ENCODE results near the gene SH3PXD2A. TPM values are rescaled to one million over a fixed set of nuclear protein-coding genes. Genes with fewer than 3 reads are reported as not detected.
"Not testable (repeated sequence)": the region's sequence is repeated elsewhere in the genome, so short reads cannot be mapped to it uniquely, and the experiment has no call there.

Gene SH3PXD2A
- total RNA-seq, 2 experiments from 2014 or later: 14.8 to 16.0 TPM

DNA sequence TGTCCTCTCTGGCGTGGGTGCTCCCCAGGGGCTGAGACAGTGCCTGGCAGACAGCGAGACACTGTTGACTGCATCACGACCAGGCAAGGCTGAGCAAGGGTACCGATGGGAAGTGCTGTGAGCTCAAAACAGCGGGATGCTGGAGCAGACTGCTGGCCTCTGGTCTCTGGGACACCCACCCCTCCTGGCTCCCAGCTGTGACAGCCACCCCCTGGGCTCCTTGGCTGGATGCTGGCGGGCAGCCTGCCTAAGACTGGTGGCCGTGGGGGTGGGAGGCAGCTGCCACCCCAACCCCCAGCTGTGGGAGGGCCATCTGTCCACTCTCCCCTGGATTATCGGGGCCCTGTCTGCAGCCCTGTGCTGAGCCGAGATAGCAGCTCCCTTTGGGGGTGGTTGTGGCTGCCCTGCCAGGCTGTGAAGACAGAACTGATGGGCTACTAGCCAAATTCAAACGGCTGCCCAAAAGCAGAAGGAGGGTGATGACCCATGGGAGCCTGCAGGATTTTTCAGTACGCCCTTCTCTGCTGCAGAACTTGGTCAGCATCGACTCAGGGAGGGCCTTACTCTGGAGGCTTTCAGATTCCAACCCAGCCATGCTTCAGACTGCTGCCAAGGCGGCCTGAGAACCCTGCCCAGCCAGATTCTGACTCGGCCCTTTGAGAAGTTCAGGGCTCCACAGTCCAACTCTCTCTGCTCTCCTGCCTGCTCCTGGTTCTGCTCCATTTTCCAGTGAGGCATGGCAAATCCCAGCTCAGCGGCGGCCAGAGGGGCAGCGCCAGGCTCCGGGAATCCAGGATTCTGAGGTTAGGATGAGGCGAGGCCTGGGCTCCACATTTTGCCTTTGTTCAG is 236.6 kb downstream of the SH3PXD2A start:
- DNase-seq: no peak
- no peak overlapping the region for H3K4me3 Mint-ChIP-seq
- peaks cover 2% of the 10 kb centered on the region for H3K36me3 Mint-ChIP-seq
- H3K4me1 Mint-ChIP-seq: peaks cover 2% of the 10 kb centered on the region
- POLR2A ChIA-PET: no interaction called here
- H3K27ac Mint-ChIP-seq: no peak overlapping the region
- no peaks in the 10 kb centered on the region for H3K27me3 Mint-ChIP-seq
- H3K9me3 Mint-ChIP-seq: no peaks in the 10 kb centered on the region
- no peak for ATAC-seq (ENCODE audit: low read depth)

DNA sequence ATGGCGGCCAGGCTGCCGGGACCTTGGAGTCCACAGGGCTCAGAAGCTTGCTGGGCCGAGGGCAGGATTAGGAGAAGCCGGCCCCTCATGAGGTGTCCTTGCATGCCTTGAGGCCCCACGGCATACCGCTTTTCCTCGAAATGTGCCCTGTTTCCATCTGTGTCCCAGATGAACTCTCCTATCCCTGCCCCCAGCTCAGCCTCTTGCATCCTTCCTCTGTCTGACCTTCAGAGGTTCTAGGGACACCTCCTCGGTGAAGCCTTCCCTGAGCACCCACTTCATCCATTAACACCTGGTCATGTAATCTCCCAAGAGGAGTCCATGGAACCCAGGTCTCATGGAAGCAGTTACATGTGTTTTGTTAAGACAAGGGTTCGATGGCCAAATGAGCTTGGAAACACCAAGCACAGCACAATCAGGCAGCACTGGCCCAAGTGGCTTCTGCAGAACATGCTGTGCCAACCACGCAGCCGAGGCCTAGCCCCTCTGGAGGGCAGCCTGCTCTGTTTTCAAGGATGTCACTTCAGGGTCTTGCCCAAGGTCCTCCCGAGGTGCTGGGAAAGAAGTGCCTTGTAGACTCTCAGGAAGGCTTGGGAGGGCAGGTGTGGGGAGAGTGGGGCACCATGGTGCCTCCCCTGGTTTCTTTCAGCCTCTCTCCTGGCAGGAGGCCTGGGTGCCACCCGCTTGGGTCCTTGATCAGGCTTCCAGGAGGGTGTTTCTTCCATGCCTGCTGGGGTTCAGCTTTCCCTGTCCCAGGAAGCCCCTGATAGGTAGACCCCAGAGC is 237.6 kb downstream of the SH3PXD2A start:
- no peak overlapping the region for H3K27ac Mint-ChIP-seq

DNA sequence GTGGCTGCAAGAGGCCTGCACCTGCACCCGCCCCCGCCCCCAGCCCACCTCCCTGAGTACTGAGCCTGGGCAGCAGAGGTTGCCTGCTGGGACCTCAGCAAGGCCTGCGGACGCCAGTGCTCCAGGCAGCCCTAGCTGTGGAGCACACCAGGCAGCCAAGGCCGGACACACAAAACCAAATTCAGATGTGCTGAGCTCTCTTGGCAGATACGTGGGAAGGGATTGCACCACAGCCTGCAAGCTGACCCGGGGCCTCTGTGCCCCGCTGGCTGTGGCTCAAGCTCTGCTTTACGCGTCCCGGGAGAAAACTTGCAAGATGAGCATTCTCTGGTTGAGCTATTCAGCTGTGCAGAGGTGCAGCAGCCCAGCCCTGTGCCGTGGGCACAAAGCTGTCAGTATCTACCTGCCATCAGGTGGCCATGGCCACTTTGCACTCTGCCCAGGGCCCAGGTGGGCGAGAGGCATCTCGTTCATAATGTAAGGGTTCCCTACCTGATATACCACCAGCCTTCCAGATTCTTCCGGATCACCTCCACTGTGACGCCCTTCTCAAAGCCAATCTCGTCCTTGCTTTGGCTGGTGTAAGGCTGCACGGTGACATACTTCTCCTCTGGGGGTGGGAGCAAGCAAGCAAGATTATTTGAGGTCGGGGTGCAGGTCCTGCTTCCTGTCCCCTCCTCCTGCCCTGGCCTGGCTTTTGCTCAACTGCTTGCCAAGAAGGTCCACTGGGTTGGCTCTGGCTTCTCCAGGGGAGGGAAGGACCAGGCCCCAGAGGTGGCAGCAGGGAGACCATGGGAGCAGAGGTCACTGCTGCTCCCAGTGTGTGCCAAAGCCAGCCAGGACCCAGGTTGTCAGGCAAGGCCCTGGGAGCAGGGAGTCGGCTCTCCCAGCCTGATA is 238.4 kb downstream of the SH3PXD2A start:
- ATAC-seq (ENCODE audit: low read depth) (no peak), DNase-seq (no peak)
- no peak overlapping the region for H3K27ac Mint-ChIP-seq
- POLR2A ChIA-PET: interaction anchor here (1.0 kb wide), 1 partner anchor 32 kb away, joined by 3 read pairs; no protein-coding TSS in a partner anchor
- no peaks in the 10 kb centered on the region for H3K27me3 Mint-ChIP-seq
- H3K4me1 Mint-ChIP-seq: peaks cover 2% of the 10 kb centered on the region
- no peaks in the 10 kb centered on the region for H3K9me3 Mint-ChIP-seq
- H3K4me3 Mint-ChIP-seq: no peak overlapping the region
- peaks cover 2% of the 10 kb centered on the region for H3K36me3 Mint-ChIP-seq

More for the DNA sequence above, 237.6 kb downstream of the SH3PXD2A start:
- no peaks in the 10 kb centered on the region for H3K27me3 Mint-ChIP-seq
- H3K36me3 Mint-ChIP-seq: peaks cover 2% of the 10 kb centered on the region
- POLR2A ChIA-PET: interaction anchor here (1.0 kb wide), 1 partner anchor 33 kb away, joined by 3 read pairs; no protein-coding TSS in a partner anchor
- H3K4me3 Mint-ChIP-seq: no peak overlapping the region
- ATAC-seq (ENCODE audit: low read depth): no peak
- DNase-seq: no peak
- no peaks in the 10 kb centered on the region for H3K9me3 Mint-ChIP-seq
- peaks cover 2% of the 10 kb centered on the region for H3K4me1 Mint-ChIP-seq

DNA sequence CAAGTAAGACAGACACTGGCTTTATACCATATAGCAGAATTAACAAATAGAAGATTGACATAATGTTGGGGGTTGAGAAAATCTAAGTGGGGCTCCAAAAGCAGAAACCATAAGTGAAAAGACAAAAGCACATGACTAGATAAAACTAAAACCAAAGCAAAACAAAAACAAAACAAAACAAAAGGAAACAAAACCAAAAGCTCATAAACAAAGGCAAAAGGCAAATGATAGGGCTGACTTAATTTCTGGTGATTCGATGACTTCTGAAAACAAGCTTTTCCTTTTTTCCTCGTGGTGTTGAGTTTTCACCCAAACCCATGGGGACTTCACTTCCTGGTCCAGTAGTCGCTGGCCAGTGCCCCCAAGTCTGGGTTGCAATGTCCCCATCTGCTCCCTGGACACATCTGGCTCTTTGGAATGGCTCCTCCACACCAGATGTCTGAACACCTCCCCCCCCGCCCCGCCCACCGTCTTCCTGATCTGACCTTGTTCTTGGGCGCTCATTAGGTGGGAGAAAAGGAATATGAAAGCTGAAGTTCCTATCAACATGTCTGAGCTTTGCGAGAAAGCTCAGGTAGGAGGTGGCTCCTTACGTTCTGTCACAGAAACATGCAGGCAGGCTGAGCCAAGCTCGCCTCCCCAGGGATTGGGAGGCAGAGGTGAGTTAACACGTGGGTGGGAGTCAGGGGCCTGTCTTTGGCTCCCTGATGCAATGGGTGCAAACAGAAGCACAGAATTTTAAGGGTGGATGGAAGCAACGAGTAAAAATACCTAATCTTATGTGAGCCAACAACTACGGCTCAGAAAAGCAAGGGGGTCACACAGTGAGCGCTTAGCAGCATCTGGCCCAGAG is 240.8 kb downstream of the SH3PXD2A start:
- peaks cover 2% of the 10 kb centered on the region for H3K4me1 Mint-ChIP-seq
- DNase-seq (no peak), ATAC-seq (ENCODE audit: low read depth) (no peak)
- no peaks in the 10 kb centered on the region for H3K9me3 Mint-ChIP-seq
- no peak overlapping the region for H3K4me3 Mint-ChIP-seq
- H3K36me3 Mint-ChIP-seq: no peaks in the 10 kb centered on the region
- H3K27me3 Mint-ChIP-seq: no peaks in the 10 kb centered on the region
- POLR2A ChIA-PET: interaction anchor here (0.6 kb wide), 1 partner anchor 28 kb away, joined by 3 read pairs; no protein-coding TSS in a partner anchor
- H3K27ac Mint-ChIP-seq: no peak overlapping the region

DNA sequence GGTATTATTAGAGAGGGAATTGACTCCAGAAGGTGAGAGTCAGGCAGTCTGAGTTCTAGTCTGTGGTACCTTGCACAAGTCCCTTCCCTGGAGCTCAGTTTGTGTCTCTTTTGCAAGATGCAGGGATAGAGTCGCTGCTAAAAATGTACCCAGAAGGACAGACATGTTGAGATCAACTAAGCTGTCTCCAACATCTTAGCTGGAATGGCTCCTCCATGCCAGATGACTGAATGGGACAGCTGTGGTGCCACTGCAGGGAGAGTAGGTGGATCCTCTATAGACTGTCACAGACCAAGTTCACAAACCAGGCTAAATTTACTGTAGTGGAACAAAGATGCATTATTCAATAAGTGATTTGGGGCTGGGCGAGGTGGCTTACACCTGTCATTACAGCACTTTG is 241.8 kb downstream of the SH3PXD2A start:
- POLR2A ChIA-PET: no interaction called here
- no peak overlapping the region for H3K27ac Mint-ChIP-seq

DNA sequence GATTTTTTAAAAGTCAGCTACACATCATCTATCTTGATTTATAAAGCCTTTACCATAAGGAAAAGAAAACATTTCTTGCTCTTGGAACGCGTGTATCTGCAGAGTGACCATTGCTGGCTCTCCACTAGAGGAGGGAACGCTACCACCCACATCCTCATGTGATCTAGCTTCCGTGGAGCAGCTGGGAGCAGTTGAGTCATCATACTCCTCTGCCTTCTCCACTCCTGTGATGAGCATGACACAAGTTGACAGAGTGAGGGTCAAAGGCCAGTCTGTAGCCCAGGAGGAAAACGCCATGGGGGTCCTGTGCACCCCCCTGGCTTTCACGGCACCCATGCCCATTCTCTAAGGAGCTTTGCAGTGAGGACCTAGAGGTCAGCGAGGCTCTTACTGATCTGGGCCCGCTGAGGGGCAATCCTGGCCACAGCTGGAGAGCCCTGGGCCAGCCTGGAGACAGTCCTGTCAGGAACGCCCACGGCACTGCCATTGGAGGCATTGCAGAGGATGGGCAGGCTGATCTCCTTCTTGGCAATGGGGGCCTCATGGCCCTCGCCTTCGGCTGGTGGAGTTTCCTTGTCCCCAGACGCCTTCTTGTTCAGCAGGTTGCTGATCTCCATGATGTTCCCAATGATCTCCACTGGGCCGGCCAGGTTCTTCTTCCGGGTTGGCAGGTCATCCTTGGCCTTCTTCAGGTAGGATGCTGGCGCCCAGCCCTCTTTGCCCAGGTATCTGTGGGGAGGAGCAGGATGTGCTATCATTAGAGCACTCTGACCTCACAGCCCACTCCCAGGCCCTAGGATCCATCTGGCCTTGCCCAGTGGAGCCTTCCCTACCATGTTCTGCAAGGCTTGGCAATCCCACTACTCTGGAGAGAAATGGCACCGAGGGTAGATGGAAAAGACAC is 242.7 kb downstream of the SH3PXD2A start:
- H3K27ac Mint-ChIP-seq: no peak overlapping the region
- H3K27me3 Mint-ChIP-seq: no peaks in the 10 kb centered on the region
- H3K4me1 Mint-ChIP-seq: peaks cover 2% of the 10 kb centered on the region
- peaks cover 5% of the 10 kb centered on the region for H3K36me3 Mint-ChIP-seq
- POLR2A ChIA-PET: no interaction called here
- DNase-seq: no peak
- H3K9me3 Mint-ChIP-seq: no peaks in the 10 kb centered on the region
- no peak overlapping the region for H3K4me3 Mint-ChIP-seq
- ATAC-seq (ENCODE audit: low read depth): no peak

More for the DNA sequence above, 241.8 kb downstream of the SH3PXD2A start:
- H3K9me3 Mint-ChIP-seq: no peaks in the 10 kb centered on the region
- ATAC-seq (ENCODE audit: low read depth) (no peak), DNase-seq (no peak)
- H3K27me3 Mint-ChIP-seq: no peaks in the 10 kb centered on the region
- H3K4me3 Mint-ChIP-seq: no peak overlapping the region
- H3K36me3 Mint-ChIP-seq: peaks cover 5% of the 10 kb centered on the region
- peaks cover 2% of the 10 kb centered on the region for H3K4me1 Mint-ChIP-seq

DNA sequence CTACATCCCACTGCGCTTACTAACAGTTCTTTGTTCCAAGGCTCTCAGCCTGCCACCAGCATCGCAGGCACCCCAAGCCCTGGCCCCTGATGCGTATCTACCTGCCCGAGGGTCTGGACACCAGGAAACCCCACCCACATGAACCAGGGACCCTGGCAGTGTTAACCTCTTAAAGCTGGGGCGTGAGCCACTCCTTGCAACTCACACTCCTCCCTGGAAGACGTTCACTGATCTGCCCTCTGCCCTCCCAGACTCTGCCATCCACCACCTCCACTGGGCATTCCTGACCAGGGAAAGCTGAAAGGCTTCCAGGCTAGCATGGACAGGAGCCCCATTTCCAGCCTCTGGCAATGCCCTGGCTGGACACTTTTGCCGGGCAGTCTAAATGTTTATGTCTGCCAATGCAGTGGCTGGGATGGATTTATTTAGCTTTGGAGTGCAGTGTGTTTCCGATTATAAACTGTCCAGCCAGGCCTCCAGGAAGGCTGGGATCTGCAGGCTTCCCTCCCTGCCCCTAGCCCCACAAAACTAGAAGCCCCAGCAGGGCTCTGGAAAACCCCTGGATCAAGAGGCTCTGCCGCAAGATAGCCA is 244.4 kb downstream of the SH3PXD2A start:
- Mint-ChIP-seq H3K27ac (no peak overlapping the region), H3K4me3 (no peak overlapping the region), H3K27me3 (no peaks in the 10 kb centered on the region), H3K9me3 (no peaks in the 10 kb centered on the region), H3K36me3 (peaks cover 7% of the 10 kb centered on the region), H3K4me1 (no peaks in the 10 kb centered on the region)
- POLR2A ChIA-PET: interaction anchor here (1.3 kb wide), 1 partner anchor 50 kb away, joined by 4 read pairs; no protein-coding TSS in a partner anchor
- DNase-seq: no peak
- no peak for ATAC-seq (ENCODE audit: low read depth)

DNA sequence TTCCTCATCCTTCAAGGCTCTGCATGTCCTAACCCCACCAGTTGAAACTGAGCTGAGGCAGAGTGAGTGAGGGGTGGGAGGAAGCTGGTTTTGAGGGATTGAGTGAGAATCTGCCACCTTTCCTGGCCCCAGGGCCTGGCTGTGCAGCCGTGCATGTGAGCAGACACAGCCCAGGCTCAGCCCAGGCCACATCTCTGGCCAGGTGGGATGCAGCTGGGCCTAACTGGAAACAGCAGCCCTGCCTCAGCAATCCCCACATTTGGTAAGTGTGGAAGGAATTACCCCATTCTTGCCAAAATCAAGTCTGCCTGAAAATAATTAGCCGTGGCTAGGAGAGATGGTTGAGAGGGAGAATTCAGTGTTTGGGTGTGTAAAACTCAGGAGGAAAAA is 245.3 kb downstream of the SH3PXD2A start:
- H3K36me3 Mint-ChIP-seq: peaks cover 9% of the 10 kb centered on the region
- no peak overlapping the region for H3K4me3 Mint-ChIP-seq
- ATAC-seq (ENCODE audit: low read depth) (no peak), DNase-seq (no peak)
- POLR2A ChIA-PET: interaction anchor here (1.3 kb wide), 1 partner anchor 51 kb away, joined by 4 read pairs; no protein-coding TSS in a partner anchor
- no peaks in the 10 kb centered on the region for H3K4me1 Mint-ChIP-seq
- no peaks in the 10 kb centered on the region for H3K9me3 Mint-ChIP-seq
- H3K27ac Mint-ChIP-seq: no peak overlapping the region
- H3K27me3 Mint-ChIP-seq: no peaks in the 10 kb centered on the region

DNA sequence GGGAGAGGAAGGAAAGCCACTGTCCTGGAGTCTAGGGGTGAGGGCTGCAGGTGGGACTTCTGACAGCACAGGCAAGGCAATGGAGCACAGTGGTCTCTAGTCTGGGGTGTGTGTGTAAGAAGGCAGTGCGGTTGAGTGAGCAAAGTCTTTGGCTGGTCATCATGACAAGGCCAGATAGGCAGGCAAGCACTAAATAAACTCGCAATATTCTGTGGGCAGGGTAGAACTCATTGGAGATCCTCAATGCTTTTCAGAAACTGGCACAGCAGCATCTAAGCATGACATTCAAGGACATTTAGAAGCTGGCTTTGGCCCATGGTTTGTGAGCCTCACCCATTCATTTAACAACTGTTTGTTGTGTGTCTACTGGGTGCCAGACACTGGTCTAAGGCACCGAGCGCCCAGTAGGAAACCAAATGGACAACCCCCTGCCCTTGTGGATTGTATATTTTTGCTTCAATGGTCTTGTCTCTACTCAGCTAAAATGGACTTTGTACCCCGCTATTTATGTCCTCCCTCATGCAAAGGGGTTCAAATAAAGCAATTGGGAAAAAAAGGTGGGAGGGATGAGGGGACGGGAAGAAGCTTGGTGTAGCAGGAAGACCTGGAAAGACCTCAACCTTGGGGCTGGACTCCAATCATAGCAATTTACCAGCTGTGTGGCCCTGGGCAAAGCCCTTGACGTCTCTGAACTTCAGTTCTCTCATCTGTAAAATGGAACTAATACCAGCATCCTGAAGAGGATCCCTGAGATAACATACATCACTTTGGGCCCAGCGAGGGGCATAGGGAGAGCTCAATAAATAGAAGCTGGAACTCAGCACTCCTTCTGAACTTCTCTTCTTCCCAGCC is 245.9 kb downstream of the SH3PXD2A start:
- POLR2A ChIA-PET: interaction anchor here (0.7 to 1.3 kb wide), 2 partner anchors 52 to 531 kb away, joined by 3 to 4 read pairs; no protein-coding TSS in a partner anchor
- H3K27me3 Mint-ChIP-seq: no peaks in the 10 kb centered on the region
- no peaks in the 10 kb centered on the region for H3K9me3 Mint-ChIP-seq
- ATAC-seq (ENCODE audit: low read depth): no peak
- no peak for DNase-seq
- peaks cover 9% of the 10 kb centered on the region for H3K36me3 Mint-ChIP-seq
- no peaks in the 10 kb centered on the region for H3K4me1 Mint-ChIP-seq
- H3K27ac Mint-ChIP-seq: no peak overlapping the region
- no peak overlapping the region for H3K4me3 Mint-ChIP-seq

DNA sequence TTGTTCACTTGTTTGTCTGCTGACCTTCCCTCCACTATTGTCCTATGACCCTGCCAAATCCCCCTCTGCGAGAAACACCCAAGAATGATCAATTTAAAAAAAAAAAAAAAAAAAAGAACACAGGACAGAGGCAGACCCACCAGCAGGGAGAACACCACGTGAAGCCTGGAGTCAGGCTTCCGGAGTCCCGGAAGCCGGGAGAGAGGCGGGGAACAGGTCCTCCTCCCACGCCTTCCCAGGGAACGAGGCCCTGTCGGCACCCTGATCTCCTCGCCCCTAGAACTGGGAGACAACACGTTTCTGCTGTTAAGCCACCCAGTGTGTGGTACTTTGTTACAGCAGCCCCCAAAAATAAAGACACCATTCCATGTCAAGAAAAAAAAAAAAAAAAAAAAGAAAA is 247.3 kb downstream of the SH3PXD2A start:
- H3K4me1 Mint-ChIP-seq; ATAC-seq (ENCODE audit: low read depth); DNase-seq; H3K4me3 Mint-ChIP-seq; H3K27ac Mint-ChIP-seq; POLR2A ChIA-PET; H3K9me3 Mint-ChIP-seq; H3K27me3 Mint-ChIP-seq: not testable (repeated sequence)
- H3K36me3 Mint-ChIP-seq: peaks cover 11% of the 10 kb centered on the region

Data from activated naive CD8-positive, alpha-beta T cell treated with anti-CD3 and anti-CD28 coated beads, Interleukin-2, amount 10 ng/mL, durations not matched to agents 7 days and 5 days (primary cell).